ENCODE measurements around the gene WDR6. TPM values are rescaled to one million over a fixed set of nuclear protein-coding genes. Genes with fewer than 3 reads are reported as not detected.

Gene WDR6
- 115 TPM for total RNA-seq

DNA sequence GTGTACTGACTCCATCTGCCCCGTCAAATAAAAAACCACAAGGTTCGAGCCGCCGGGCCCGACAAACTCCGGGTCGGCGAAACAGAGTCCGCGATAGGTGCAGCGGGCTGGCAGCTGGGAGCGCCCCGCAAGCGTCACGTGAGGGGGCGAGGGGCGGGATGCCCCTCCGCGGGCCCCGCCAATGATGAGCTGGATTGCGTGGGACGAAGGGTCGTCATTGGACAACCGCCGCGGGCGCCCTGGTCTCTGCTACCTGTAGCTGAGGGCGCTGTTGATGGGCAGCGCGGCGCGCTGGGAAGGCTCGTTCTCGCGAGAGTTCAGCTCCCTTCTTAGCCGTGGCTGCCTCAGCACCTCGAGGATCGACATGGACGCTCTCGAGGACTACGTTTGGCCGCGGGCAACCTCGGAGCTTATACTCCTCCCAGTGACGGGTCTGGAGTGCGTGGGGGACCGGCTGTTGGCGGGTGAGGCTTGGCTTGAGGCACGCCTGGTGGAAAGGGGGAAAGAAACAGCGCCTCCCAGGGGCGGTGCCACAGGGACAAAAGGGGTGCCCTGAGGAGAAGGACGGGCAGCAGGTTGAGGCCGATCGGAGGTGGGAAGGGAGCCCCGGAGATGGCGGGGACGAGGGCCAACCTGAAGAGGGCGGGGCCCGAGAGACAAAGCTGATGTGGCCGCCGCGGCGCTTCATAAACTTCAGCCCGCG, at the start of gene WDR6:
Gene WDR6 (plus strand): TSS at position 324 of the 703 bp plus-strand sequence. CDS start 41 bp downstream, at position 365.
- TF ChIP-seq, protein P1, sequence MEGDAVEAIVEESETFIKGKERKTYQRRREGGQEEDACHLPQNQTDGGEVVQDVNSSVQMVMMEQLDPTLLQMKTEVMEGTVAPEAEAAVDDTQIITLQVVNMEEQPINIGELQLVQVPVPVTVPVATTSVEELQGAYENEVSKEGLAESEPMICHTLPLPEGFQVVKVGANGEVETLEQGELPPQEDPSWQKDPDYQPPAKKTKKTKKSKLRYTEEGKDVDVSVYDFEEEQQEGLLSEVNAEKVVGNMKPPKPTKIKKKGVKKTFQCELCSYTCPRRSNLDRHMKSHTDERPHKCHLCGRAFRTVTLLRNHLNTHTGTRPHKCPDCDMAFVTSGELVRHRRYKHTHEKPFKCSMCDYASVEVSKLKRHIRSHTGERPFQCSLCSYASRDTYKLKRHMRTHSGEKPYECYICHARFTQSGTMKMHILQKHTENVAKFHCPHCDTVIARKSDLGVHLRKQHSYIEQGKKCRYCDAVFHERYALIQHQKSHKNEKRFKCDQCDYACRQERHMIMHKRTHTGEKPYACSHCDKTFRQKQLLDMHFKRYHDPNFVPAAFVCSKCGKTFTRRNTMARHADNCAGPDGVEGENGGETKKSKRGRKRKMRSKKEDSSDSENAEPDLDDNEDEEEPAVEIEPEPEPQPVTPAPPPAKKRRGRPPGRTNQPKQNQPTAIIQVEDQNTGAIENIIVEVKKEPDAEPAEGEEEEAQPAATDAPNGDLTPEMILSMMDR (IDR thresholded peaks at IDR 0.05), result peak; percentile 17 to 61 (median 25)
- H3K4me3 ChIP-seq, result peak within 1 kb of the TSS; percentile 77 to 80
- H3K9me3 ChIP-seq, result no peaks in the 10 kb centered on the region
- peak within 1 kb of the TSS; percentile 96 for H3K27ac ChIP-seq
- H3K36me3 ChIP-seq, result peaks cover 6 to 11% of the 10 kb centered on the region in 2 donors
- intact Hi-C loops (cut with DNase I), result loop anchor here (1.0 to 5.0 kb wide), 7 partner anchors 14 to 405 kb away; partner anchors contain the start of genes ARIH2, QRICH1, RHOA and SLC25A20
- no peaks in the 10 kb centered on the region for H3K27me3 ChIP-seq
- peak; percentile 96 to 99 for DNase-seq (ENCODE audit: low spot score in 2 of 2)
- peaks cover 2 to 13% of the 10 kb centered on the region in 2 donors for H3K4me1 ChIP-seq

DNA sequence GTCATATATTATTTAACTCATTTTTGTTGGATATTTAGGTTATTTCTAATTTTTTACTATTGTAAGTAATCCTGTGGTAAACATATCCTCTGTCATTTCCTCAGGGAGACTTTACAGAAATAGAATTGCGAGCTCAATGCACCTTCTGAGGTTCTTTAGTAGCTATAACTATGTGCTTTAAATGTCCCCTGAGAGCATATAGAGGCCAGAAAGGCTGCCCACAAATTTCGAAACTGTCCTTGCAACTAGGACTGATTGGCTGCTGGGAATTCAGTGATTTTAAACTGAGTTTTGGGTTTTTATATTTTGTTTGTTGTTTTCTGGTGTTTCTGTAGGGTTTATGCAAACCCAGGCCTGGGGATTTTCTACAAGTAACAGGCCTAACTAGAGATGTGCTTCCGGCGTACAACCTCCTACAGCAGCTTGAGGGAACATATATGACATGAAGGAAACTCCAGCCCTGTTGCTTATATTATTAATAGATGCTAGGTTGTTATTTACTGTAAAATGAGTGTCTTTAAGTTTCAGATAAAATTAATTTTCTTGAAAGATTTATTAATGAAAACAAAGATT, 46.3 kb upstream of the WDR6 start:
- TF ChIP-seq, protein P1 (IDR thresholded peaks at IDR 0.05), result no peak
- no peak for DNase-seq (ENCODE audit: low spot score in 2 of 2)
- Histone ChIP-seq H3K27ac (no peak overlapping the region), H3K4me3 (no peak overlapping the region), H3K9me3 (no peaks in the 10 kb centered on the region), H3K4me1 (no peaks in the 10 kb centered on the region), H3K36me3 (peaks cover 29 to 31% of the 10 kb centered on the region in 2 donors), H3K27me3 (no peaks in the 10 kb centered on the region)
- intact Hi-C loops (cut with DNase I), result no loop called here

- Histone ChIP-seq H3K36me3 (peaks cover 32 to 44% of the 10 kb centered on the region in 2 donors), H3K27ac (no peak overlapping the region), H3K27me3 (no peaks in the 10 kb centered on the region), H3K4me3 (no peak overlapping the region), H3K9me3 (no peaks in the 10 kb centered on the region), H3K4me1 (no peaks in the 10 kb centered on the region)
- intact Hi-C loops (cut with DNase I), result no loop called here
- DNase-seq (ENCODE audit: low spot score in 2 of 2), result no peak
- TF ChIP-seq, protein P1 (IDR thresholded peaks at IDR 0.05), result no peak
Observed at GRCh38 chr3:48962340-48962739, 44.9 kb upstream of the WDR6 start.

DNA sequence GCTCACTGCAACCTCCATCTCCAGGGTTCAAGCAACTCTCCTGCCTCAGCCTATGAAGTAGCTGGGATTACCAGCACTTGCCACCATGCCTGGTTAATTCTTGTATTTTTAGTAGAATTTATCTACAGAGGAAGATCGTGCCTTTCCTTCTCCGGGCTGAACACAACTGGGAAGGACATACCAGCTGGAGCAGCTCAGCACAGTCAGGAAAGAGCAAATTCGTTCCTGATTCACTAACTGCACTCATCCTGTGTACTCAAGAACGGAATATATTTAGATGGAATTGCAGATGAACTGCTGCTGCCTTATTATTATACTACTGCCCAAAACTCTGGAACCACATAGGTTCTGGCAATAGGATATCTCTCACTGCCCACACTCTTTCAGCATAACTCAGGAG, 44.3 kb upstream of the WDR6 start:
- no peaks in the 10 kb centered on the region for H3K4me1 ChIP-seq
- H3K27ac ChIP-seq, result no peak overlapping the region
- no peak for DNase-seq (ENCODE audit: low spot score in 2 of 2)
- H3K36me3 ChIP-seq, result peaks cover 35 to 44% of the 10 kb centered on the region in 2 donors
- no peaks in the 10 kb centered on the region for H3K9me3 ChIP-seq
- intact Hi-C loops (cut with DNase I), result no loop called here
- no peak overlapping the region for H3K4me3 ChIP-seq
- TF ChIP-seq, protein P1 (IDR thresholded peaks at IDR 0.05), result no peak
- H3K27me3 ChIP-seq, result no peaks in the 10 kb centered on the region

DNA sequence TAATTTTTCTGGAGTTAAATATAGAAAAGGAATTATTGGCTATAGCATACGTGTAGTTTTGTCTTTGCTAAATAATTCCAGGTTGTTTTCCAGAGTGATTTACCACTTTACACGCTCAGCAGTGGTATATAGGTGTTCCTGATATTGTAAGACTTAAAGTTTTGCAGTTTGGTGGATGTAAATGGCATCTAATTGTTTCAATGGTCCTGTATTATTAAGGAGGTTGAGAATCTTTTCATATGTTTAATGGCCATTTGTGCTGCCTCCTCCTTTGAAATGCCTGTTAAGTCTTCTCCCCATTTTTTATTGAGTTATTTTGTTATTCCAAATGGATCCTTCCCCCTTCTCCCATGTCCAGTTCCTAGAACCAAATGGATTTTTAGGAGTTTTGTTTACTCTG, 43.6 kb upstream of the WDR6 start:
- no peak for DNase-seq (ENCODE audit: low spot score in 2 of 2)
- TF ChIP-seq, protein P1 (IDR thresholded peaks at IDR 0.05), result no peak
- Histone ChIP-seq H3K27ac (no peak overlapping the region), H3K9me3 (no peaks in the 10 kb centered on the region), H3K4me3 (no peak overlapping the region), H3K4me1 (no peaks in the 10 kb centered on the region), H3K27me3 (no peaks in the 10 kb centered on the region), H3K36me3 (peaks cover 37 to 41% of the 10 kb centered on the region in 2 donors)
- intact Hi-C loops (cut with DNase I), result no loop called here
